Lung microvascular endothelial cell (primary cell): ENCODE measurements around the gene HPS1. TPM values are rescaled to one million over a fixed set of nuclear protein-coding genes. Genes with fewer than 3 reads are reported as not detected.

ENCODE experiments used
- DNase-seq, 2 donors: peaks; one replicate each; pipeline versions ENCODE4 v3.0.0 to v3.0.0-alpha.2; 2010; ENCODE audit warnings: low read depth in 2 of 2
- total RNA-seq: library from RNA; depleted of rRNA; stranded (reverse); fragments of >200 nt; gene quantifications from 2 replicates; pipeline ENCODE4 v1.2.1, GENCODE V29; 2014

Gene HPS1
- total RNA-seq, 1 donor from 2014 or later, result 18.1 TPM

- no peak for DNase-seq
These were observed 17.4 kb upstream of the HPS1 start for GRCh38 chr10:98463976-98464754.

GRCh38 chr10:98463016-98463415, 16.3 kb upstream of the HPS1 start:
- DNase-seq, result no peak

- DNase-seq, result no peak
These were observed 14.7 kb upstream of the HPS1 start for GRCh38 chr10:98461500-98461842.

- peak; percentile 91 to 92 for DNase-seq
These were observed 14.2 kb upstream of the HPS1 start for GRCh38 chr10:98460837-98461499.

- no peak for DNase-seq
These were observed 12.4 kb upstream of the HPS1 start for GRCh38 chr10:98458809-98459784.

- no peak for DNase-seq
These were observed 11.0 kb upstream of the HPS1 start for GRCh38 chr10:98457721-98458120.

- no peak for DNase-seq
These were observed 10.1 kb upstream of the HPS1 start for GRCh38 chr10:98456686-98457482.

GRCh38 chr10:98456043-98456570, 9.4 kb upstream of the HPS1 start:
- no peak for DNase-seq

GRCh38 chr10:98453729-98454128, 7.0 kb upstream of the HPS1 start:
- no peak for DNase-seq

GRCh38 chr10:98450618-98451017, 3.9 kb upstream of the HPS1 start:
- DNase-seq, result no peak

- no peak for DNase-seq
These were observed 2.6 kb upstream of the HPS1 start for GRCh38 chr10:98449287-98449686.

GRCh38 chr10:98446151-98446660, 529 bp downstream of the HPS1 start:
- peak; percentile 33 for DNase-seq

- no peak for DNase-seq
These were observed 1.4 kb downstream of the HPS1 start for GRCh38 chr10:98445200-98445812.

GRCh38 chr10:98444314-98445006, 2.3 kb downstream of the HPS1 start:
- no peak for DNase-seq

- DNase-seq, result no peak
These were observed 8.0 kb downstream of the HPS1 start for GRCh38 chr10:98438715-98439114.

- DNase-seq, result no peak
These were observed 10.0 kb downstream of the HPS1 start for GRCh38 chr10:98436704-98437103.

GRCh38 chr10:98435178-98435577, 11.6 kb downstream of the HPS1 start:
- no peak for DNase-seq

- peak; percentile 33 to 60 for DNase-seq
These were observed 12.6 kb downstream of the HPS1 start for GRCh38 chr10:98433881-98434732.

- no peak for DNase-seq
These were observed 13.4 kb downstream of the HPS1 start for GRCh38 chr10:98433371-98433770.
